ENCODE results near the gene OR14A2. TPM values are rescaled to one million over a fixed set of nuclear protein-coding genes. Genes with fewer than 3 reads are reported as not detected.

The OR14A2 gene
- not detected for total RNA-seq

- TF ChIP-seq CTCF (IDR thresholded peaks at IDR 0.05; ENCODE audit: low read depth) = no peak
Measured at GRCh38 chr1:247748041-247748440, at the start of gene OR14A2. TSS of gene OR14A2 (minus strand) at chr1:247748141.

GRCh38 chr1:247797518-247797917, 49.6 kb upstream of the OR14A2 start:
- no peak for TF ChIP-seq CTCF (IDR thresholded peaks at IDR 0.05; ENCODE audit: low read depth)

GRCh38 chr1:247769603-247770002, 21.7 kb upstream of the OR14A2 start:
- TF ChIP-seq CTCF (IDR thresholded peaks at IDR 0.05; ENCODE audit: low read depth) = no peak

GRCh38 chr1:247760456-247760855, 12.5 kb upstream of the OR14A2 start, which contains the start of gene OR1C1:
TSS of gene OR1C1 (minus strand) at chr1:247760556. CDS start at chr1:247758406, 2,150 bp downstream.
- TF ChIP-seq CTCF (IDR thresholded peaks at IDR 0.05; ENCODE audit: low read depth) = no peak

- no peak for TF ChIP-seq CTCF (IDR thresholded peaks at IDR 0.05; ENCODE audit: low read depth)
Measured at GRCh38 chr1:247749870-247750269, 1.9 kb upstream of the OR14A2 start.

GRCh38 chr1:247747616-247748015, 325 bp downstream of the OR14A2 start:
- no peak for TF ChIP-seq CTCF (IDR thresholded peaks at IDR 0.05; ENCODE audit: low read depth)

GRCh38 chr1:247746391-247746935, 1.5 kb downstream of the OR14A2 start:
- TF ChIP-seq CTCF (IDR thresholded peaks at IDR 0.05; ENCODE audit: low read depth) = no peak
